ENCODE measurements around the gene ZFPM1.

DNA sequence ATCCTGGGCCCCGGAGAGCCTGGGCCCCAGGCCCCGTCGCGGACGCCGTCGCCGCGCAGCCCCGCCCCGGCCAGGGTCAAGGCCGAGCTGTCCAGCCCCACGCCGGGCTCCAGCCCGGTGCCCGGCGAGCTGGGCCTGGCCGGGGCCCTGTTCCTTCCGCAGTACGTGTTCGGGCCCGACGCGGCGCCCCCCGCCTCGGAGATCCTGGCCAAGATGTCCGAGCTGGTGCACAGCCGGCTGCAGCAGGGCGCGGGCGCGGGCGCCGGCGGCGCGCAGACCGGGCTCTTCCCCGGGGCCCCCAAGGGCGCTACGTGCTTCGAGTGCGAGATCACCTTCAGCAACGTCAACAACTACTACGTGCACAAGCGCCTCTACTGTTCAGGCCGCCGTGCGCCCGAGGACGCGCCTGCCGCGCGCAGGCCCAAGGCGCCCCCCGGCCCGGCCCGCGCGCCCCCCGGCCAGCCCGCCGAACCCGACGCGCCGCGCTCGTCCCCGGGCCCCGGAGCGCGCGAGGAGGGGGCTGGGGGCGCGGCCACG is 80.4 kb downstream of the ZFPM1 start:
- TF ChIP-seq EZH2 (IDR thresholded peaks at IDR 0.05) (no peak), POLR2AphosphoS5 (IDR thresholded peaks at IDR 0.05; ENCODE audit: borderline replicate concordance, low read depth, low read length) (no peak)
